GM18873 (cell line): ENCODE measurements around the gene SPATA19.
"Not testable (repeated sequence)": the region's sequence is repeated elsewhere in the genome, so short reads cannot be mapped to it uniquely, and the experiment has no call there.

Experiments
- ATAC-seq: cut with Tn5 transposase; IDR thresholded peaks from one replicate; pipeline ENCODE4 v1.9.1; 2021; ENCODE audit warnings: mild to moderate bottlenecking, moderate library complexity, moderate number of reproducible peaks; ENCODE audit not compliant: unreplicated experiment, low FRiP score

Gene SPATA19

GRCh38 chr11:133845413-133845812 is at the start of gene SPATA19:
SPATA19 (minus strand) TSS chr11:133845513; CDS start chr11:133845446, 67 bp downstream.
- ATAC-seq, result no peak

- peak; percentile 52 for ATAC-seq
Measured at GRCh38 chr11:133895061-133895479, 49.8 kb upstream of the SPATA19 start.

GRCh38 chr11:133893381-133893780 is 48.1 kb upstream of the SPATA19 start:
- no peak for ATAC-seq

GRCh38 chr11:133892584-133893380 is 47.5 kb upstream of the SPATA19 start:
- ATAC-seq, result no peak

- ATAC-seq, result no peak
Measured at GRCh38 chr11:133892126-133892525, 46.8 kb upstream of the SPATA19 start.

GRCh38 chr11:133889893-133890292 is 44.6 kb upstream of the SPATA19 start:
- no peak for ATAC-seq

- no peak for ATAC-seq
Measured at GRCh38 chr11:133889188-133889587, 43.9 kb upstream of the SPATA19 start.

GRCh38 chr11:133887692-133888332 is 42.5 kb upstream of the SPATA19 start:
- no peak for ATAC-seq

GRCh38 chr11:133886029-133886428 is 40.7 kb upstream of the SPATA19 start:
- ATAC-seq, result no peak

GRCh38 chr11:133872160-133872559 is 26.8 kb upstream of the SPATA19 start:
- no peak for ATAC-seq

- ATAC-seq, result no peak
Measured at GRCh38 chr11:133867456-133867855, 22.1 kb upstream of the SPATA19 start.

- ATAC-seq, result no peak
Measured at GRCh38 chr11:133865466-133865865, 20.2 kb upstream of the SPATA19 start.

GRCh38 chr11:133864756-133865155 is 19.4 kb upstream of the SPATA19 start:
- no peak for ATAC-seq

- no peak for ATAC-seq
Measured at GRCh38 chr11:133860151-133860550, 14.8 kb upstream of the SPATA19 start.

GRCh38 chr11:133854330-133854960 is 9.1 kb upstream of the SPATA19 start:
- ATAC-seq, result not testable (repeated sequence)

GRCh38 chr11:133844217-133844616 is 1.1 kb downstream of the SPATA19 start:
- no peak for ATAC-seq

- no peak for ATAC-seq
Measured at GRCh38 chr11:133843454-133843987, 1.8 kb downstream of the SPATA19 start.

GRCh38 chr11:133842730-133843129 is 2.6 kb downstream of the SPATA19 start:
- ATAC-seq, result no peak

GRCh38 chr11:133842053-133842452 is 3.3 kb downstream of the SPATA19 start:
- no peak for ATAC-seq

GRCh38 chr11:133841279-133842043 is 3.9 kb downstream of the SPATA19 start:
- no peak for ATAC-seq
